Amniotic epithelial cell (primary cell): ENCODE data around the gene OR2M4.
A peak's percentile ranks its signal among the peaks of the same experiment; 100 is the strongest.
"Not testable (repeated sequence)": the region's sequence is repeated elsewhere in the genome, so short reads cannot be mapped to it uniquely, and the experiment has no call there.

Experiments
- DNase-seq: peaks from one replicate; pipeline ENCODE4 v3.0.0-alpha.2; 2010; ENCODE audit warnings: low read depth

OR2M4 gene, protein sequence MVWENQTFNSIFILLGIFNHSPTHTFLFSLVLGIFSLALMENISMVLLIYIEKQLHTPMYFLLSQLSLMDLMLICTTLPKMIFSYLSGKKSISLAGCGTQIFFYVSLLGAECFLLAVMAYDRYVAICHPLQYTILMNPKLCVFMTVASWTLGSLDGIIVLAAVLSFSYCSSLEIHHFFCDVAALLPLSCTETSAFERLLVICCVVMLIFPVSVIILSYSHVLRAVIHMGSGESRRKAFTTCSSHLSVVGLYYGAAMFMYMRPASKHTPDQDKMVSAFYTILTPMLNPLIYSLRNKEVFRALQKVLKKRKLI

GRCh38 chr1:248231117-248231516 lies at the start of gene OR2M4:
OR2M4 (plus strand) TSS chr1:248231417; CDS start chr1:248238929, 7,512 bp downstream.
- no peak for DNase-seq

DNA sequence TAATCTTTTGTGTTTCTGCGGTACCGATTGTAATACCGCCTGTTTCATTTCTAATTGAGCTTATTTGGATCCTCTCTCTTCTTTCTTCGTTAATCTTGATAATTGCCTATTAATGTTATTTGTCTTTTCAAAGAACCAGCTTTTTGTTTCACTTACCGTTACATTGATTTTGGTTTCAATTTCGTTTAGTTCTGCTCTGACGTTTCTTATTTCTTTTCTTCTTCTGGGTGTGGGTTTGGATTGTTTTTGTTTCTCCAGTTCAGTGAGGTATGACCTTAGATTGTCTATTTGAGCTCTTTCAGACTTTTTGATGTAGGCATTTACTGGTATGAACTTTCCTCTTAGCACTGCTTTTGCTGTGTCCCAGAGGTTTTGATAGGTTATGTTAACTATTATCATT lies 47.2 kb upstream of the OR2M4 start:
- DNase-seq: no peak

DNA sequence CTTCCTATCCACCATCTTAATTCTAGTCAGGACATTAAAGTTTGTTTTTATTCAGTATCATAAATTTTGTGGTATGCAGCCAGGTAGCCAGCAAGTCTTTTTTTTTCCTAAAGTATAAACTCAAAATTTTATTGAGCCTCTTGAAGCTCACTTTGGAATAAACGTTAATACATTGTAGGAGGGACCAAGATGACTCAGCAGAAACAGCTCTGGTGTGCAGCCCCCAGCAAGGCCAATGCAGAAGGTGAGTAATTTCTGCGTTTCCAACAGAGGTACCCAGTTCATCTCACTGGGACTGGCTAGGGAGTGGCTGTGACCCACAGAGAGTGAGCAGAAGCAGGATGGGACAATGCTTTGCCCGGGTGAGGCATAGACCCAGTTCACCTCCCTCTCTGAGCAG lies 43.9 kb upstream of the OR2M4 start:
- DNase-seq: no peak

GRCh38 chr1:248189026-248189425 lies 42.2 kb upstream of the OR2M4 start:
- DNase-seq: no peak

DNA sequence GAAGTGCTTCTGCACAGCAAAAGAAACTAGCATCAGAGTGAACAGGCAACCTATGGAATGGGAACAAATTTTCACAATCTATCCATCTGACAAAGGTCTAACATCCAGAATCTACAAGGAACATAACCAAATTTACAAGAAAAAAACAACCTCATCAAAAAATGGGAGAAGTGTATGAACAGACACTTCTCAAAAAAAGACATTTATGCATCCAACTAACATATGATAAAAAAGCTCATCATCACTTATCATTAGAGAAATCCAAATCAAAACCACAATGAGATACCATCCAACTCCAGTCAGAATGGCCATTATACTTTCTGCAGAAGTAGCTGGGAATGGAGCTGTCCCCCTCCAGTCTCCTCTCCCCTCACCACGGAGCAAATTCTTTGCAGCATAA lies 37.1 kb upstream of the OR2M4 start:
- no peak for DNase-seq

DNA sequence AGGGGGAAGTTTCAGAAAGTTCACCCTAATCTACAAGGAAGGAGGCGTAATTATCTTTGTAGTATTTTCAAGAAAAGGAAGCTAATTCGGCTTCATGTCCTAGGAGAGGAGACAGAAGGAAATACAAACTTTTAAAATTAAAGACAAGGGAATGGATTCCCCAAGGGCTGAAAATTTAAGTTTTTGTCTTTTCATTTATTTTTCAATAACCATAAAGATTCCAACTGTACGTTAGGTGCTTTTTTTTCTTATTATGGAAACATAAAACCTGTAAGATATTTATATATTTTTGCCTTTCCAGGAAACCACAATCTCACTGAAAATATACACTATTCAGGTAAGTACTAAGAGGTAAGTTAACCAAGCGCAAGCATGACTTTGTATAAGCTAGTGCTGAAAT lies 34.3 kb upstream of the OR2M4 start, which contains the start of gene OR2M3:
Gene OR2M3 (plus strand): TSS at position 301 of the 400 bp plus-strand sequence. CDS start 5,803 bp downstream, outside the sequence.
- no peak for DNase-seq

- no peak for DNase-seq
Measured at GRCh38 chr1:248215880-248216279, 15.3 kb upstream of the OR2M4 start.

DNA sequence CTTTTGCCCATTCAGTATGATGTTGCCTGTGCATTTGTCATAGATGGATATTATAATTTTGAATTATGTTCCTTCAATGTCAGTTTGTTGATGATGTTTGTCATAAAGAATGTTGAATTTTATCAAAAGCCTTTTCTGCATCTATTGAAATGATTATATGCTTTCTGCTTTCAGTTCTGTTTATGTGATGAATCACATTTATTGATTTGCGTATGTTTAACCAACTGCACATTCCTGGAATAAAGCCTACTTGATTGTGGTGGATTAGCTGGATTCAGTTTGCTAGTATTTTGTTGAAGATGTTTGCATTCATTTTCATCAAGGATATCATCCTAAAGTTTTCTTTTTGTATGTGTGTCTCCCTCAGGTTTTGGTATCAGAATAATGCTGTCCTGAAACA lies 5.7 kb upstream of the OR2M4 start:
- DNase-seq: no peak

GRCh38 chr1:248229360-248229908 lies 1.8 kb upstream of the OR2M4 start:
- DNase-seq: no peak

- no peak for DNase-seq
Measured at GRCh38 chr1:248239478-248239877, 8.3 kb downstream of the OR2M4 start.

- DNase-seq: peak; percentile 12
Measured at GRCh38 chr1:248243204-248243603, 12.0 kb downstream of the OR2M4 start.

DNA sequence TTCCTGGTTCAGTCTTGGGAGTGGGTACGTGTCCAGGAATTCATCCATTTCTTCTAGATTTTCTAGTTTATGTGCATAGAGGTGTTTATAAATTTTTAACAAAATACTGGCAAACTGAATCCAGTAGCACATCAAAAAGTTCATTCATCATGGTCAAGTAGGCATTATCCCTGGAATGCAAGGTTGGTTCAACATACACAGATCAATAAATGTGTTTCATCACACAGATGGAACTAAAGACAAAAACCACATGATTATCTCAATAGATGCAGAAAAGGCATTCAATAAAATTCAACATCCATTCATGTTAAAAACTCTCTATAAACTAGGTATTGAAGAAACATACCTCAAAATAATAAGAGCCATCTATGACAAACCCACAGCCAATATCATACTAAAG lies 28.1 kb downstream of the OR2M4 start:
- DNase-seq: not testable (repeated sequence)

- no peak for DNase-seq
Measured at GRCh38 chr1:248268178-248268577, 37.0 kb downstream of the OR2M4 start.

- not testable (repeated sequence) for DNase-seq
Measured at GRCh38 chr1:248273225-248273624, 42.0 kb downstream of the OR2M4 start.

DNA sequence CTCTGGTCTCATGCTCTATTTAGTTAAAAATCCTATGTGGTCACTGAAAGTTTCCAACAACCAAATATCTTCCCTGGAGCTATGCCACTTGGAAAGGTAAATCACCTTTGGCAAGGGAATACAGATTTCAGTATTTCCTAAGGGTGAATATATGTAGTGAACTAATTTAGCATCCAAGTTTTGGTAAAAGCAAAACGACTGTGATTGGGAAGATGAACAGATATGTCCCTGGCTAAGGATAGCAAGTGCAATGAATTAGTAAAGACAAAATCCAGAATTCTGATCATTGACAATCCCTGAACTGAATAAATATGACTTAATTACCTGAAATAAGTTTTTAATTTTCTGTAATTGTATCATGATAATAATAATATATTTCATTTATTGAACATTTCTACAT lies 46.7 kb downstream of the OR2M4 start, which contains the start of gene OR2T33:
Gene OR2T33 (minus strand): TSS at position 101 of the 400 bp plus-strand sequence. CDS start 4,162 bp downstream, outside the sequence.
- DNase-seq: no peak

DNA sequence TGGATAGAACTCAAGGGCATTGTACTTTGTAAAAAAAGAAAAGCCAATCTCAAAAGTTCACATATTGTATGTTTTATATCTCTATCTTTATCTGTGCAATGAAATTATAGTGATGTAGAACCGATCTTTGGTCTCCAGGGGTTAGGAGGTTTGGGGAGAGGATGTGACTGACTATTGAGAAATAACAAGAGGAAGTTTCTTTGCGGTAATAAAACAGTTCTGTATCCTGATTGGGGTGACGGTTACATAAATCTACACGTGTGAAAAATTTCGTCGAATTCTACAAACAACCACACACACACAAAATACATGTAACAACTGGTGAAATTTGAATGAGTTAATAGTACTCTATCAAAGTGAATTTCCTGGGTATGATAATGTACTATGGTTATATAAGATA lies 57.2 kb downstream of the OR2M4 start:
- DNase-seq: no peak
